ENCODE results near the gene ATP11C.
"Not testable (repeated sequence)": the region's sequence is repeated elsewhere in the genome, so short reads cannot be mapped to it uniquely, and the experiment has no call there.

The ATP11C gene

GRCh38 chrX:139851730-139852129 lies 81.1 kb downstream of the ATP11C start:
- Histone ChIP-seq H3K4me3 (replicated peaks; ENCODE audit: low read depth, low read length) (no peak overlapping the region), H3K27me3 (replicated peaks; ENCODE audit: control insufficient read depth, insufficient read depth, low read length) (no peaks in the 10 kb centered on the region), H3K36me3 (ENCODE audit: control insufficient read depth, insufficient read depth, low read length) (no peaks in the 10 kb centered on the region)
- DNase-seq (ENCODE audit: extremely low read depth, insufficient read length): no peak
- TF ChIP-seq CTCF (IDR thresholded peaks at IDR 0.05; ENCODE audit: insufficient read depth, low read length, poor library complexity, severe bottlenecking): no peak

GRCh38 chrX:139850968-139851367 lies 81.9 kb downstream of the ATP11C start:
- Histone ChIP-seq H3K4me3 (replicated peaks; ENCODE audit: low read depth, low read length) (no peak overlapping the region), H3K27me3 (replicated peaks; ENCODE audit: control insufficient read depth, insufficient read depth, low read length) (no peaks in the 10 kb centered on the region), H3K36me3 (ENCODE audit: control insufficient read depth, insufficient read depth, low read length) (no peaks in the 10 kb centered on the region)
- TF ChIP-seq CTCF (IDR thresholded peaks at IDR 0.05; ENCODE audit: insufficient read depth, low read length, poor library complexity, severe bottlenecking): no peak
- DNase-seq (ENCODE audit: extremely low read depth, insufficient read length): no peak

- no peak for TF ChIP-seq CTCF (IDR thresholded peaks at IDR 0.05; ENCODE audit: insufficient read depth, low read length, poor library complexity, severe bottlenecking)
- H3K4me3 ChIP-seq (replicated peaks; ENCODE audit: low read depth, low read length): no peak overlapping the region
- H3K27me3 ChIP-seq (replicated peaks; ENCODE audit: control insufficient read depth, insufficient read depth, low read length): no peaks in the 10 kb centered on the region
- no peaks in the 10 kb centered on the region for H3K36me3 ChIP-seq (ENCODE audit: control insufficient read depth, insufficient read depth, low read length)
- peak; percentile 18 for DNase-seq (ENCODE audit: extremely low read depth, insufficient read length)
These were observed 88.0 kb downstream of the ATP11C start for GRCh38 chrX:139844884-139845283.

GRCh38 chrX:139844163-139844562 lies 88.7 kb downstream of the ATP11C start:
- Histone ChIP-seq H3K27me3 (replicated peaks; ENCODE audit: control insufficient read depth, insufficient read depth, low read length) (no peaks in the 10 kb centered on the region), H3K4me3 (replicated peaks; ENCODE audit: low read depth, low read length) (no peak overlapping the region), H3K36me3 (ENCODE audit: control insufficient read depth, insufficient read depth, low read length) (no peaks in the 10 kb centered on the region)
- DNase-seq (ENCODE audit: extremely low read depth, insufficient read length): no peak
- no peak for TF ChIP-seq CTCF (IDR thresholded peaks at IDR 0.05; ENCODE audit: insufficient read depth, low read length, poor library complexity, severe bottlenecking)

- Histone ChIP-seq H3K4me3 (replicated peaks; ENCODE audit: low read depth, low read length) (no peak overlapping the region), H3K36me3 (ENCODE audit: control insufficient read depth, insufficient read depth, low read length) (no peaks in the 10 kb centered on the region), H3K27me3 (replicated peaks; ENCODE audit: control insufficient read depth, insufficient read depth, low read length) (no peaks in the 10 kb centered on the region)
- TF ChIP-seq CTCF (IDR thresholded peaks at IDR 0.05; ENCODE audit: insufficient read depth, low read length, poor library complexity, severe bottlenecking): no peak
- no peak for DNase-seq (ENCODE audit: extremely low read depth, insufficient read length)
These were observed 90.3 kb downstream of the ATP11C start for GRCh38 chrX:139842326-139843185.

GRCh38 chrX:139836335-139836734 lies 96.5 kb downstream of the ATP11C start:
- not testable (repeated sequence) for DNase-seq (ENCODE audit: extremely low read depth, insufficient read length); H3K27me3 ChIP-seq (replicated peaks; ENCODE audit: control insufficient read depth, insufficient read depth, low read length); H3K36me3 ChIP-seq (ENCODE audit: control insufficient read depth, insufficient read depth, low read length); H3K4me3 ChIP-seq (replicated peaks; ENCODE audit: low read depth, low read length)

All from GM06990 (cell line).